Ecto neural progenitor cell (in vitro differentiated cells): ENCODE data around the gene KLHL33.

Source experiments
- DNase-seq: peaks from one replicate; pipeline ENCODE4 v3.0.0-alpha.2; 2018; ENCODE audit warnings: low spot score

Gene KLHL33, protein sequence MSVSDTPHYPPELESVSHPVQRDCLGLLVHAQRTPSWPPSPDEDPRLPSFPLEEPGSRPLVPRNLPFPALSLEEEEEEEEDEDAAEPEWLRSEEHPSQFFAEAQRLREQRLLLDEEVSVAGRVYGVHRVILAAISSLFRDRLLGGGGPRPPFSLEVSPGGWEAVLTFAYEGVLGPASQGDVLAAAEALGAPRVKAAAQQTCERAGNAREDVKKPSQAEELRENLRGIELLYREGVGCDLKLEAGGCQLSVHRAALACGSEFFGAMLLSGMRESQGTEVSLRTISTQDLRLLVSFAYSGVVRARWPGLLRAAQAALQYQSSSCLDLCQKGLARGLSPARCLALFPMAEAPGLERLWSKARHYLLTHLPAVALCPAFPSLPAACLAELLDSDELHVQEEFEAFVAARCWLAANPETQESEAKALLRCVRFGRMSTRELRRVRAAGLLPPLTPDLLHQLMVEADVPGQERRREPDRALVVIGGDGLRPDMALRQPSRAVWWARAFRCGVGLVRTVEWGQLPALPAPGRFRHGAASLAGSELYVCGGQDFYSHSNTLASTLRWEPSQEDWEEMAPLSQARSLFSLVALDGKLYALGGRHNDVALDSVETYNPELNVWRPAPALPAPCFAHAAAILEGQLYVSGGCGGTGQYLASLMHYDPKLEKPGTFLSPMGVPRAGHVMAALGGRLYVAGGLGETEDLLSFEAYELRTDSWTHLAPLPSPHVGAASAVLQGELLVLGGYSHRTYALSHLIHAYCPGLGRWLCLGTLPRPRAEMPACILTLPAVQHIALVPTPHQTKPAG

DNA sequence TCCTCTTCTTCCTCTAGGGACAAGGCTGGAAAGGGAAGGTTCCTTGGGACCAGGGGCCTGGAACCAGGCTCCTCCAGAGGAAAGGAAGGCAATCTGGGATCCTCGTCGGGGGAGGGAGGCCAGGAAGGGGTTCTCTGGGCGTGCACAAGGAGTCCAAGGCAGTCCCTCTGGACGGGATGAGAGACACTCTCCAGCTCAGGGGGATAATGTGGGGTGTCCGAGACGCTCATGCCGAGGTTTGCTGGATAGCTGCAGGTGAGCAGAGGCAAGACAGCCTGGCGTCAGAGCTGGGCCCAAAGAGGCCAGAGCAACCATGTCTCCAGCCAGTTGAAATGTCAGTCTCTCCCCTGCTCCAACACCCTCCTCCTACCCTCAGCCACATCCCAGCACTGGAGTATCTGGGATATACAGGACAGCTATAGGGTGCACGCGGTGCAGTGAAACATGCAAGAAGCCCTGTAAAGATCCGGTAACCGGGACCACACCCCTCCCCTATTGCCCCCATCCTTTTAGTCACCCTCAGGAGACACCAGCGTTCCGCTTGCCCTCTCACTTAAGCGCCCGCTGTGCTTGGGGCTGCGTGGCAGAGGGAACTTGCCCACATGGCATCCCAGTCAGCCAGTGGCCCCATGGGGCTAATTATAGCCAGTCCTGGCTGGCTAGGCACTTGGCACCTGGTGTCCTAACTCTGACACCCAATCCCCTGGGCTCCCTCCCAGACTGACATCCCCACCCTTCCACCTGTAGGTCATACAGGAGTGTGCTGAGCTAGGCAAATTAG, at the start of gene KLHL33:
Gene KLHL33, minus strand, starts transcription at position 585 of the 781 bp plus-strand sequence. Its CDS starts 355 bp downstream, at position 230.
- DNase-seq, result no peak

DNA sequence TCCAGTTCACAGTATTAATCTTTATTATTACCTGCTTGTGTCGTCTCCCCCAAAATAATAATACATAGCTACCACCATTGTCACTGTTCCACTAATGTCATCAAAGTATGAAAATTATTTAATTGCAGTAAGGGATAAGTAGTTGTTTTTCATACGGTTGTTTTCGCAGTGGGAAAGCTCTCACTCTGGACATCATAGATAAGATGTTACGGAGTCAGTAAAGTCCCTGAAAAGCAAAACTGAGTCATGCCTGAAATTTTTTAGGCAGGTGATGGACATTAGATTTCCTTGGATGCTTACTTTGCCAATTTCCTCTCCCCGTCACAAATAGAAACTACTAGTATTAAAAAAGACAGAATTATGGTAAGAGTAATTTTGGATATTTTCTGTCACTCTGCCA, 46.4 kb upstream of the KLHL33 start:
- no peak for DNase-seq

GRCh38 chr14:20478894-20479293, 42.9 kb upstream of the KLHL33 start:
- no peak for DNase-seq

- no peak for DNase-seq
Observed at GRCh38 chr14:20477211-20477876, 41.4 kb upstream of the KLHL33 start.

GRCh38 chr14:20476776-20477175, 40.8 kb upstream of the KLHL33 start:
- DNase-seq, result no peak

DNA sequence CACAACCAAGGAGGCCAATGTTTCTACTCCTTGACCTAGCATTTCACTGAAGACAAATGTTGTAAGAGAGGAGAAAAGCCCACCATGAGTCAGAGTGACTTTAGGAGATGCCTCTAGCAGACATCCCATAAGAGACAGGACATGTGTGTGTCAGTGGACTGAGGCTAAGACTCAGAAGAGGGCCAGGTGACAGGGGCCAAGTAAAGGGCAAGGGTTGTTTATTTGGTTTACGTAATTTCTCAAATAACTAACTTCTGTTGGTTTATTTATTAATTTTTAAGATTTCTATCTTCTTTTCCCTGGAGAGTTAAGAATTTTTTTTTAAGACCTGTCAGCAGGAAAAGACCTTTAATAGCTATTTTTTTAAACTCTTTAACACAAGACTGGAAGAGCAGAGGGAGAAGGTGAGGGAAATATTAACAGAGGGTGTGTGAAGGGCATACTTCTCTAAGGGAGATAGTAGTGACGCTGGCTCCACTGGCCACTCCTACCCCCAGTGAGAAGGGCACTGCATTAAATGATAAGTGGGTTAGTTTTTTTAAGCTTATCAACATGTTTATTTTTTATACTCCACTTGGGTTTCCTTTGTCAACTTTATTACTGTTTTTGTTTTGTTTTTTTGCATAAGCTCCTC, 36.7 kb upstream of the KLHL33 start:
- no peak for DNase-seq

DNA sequence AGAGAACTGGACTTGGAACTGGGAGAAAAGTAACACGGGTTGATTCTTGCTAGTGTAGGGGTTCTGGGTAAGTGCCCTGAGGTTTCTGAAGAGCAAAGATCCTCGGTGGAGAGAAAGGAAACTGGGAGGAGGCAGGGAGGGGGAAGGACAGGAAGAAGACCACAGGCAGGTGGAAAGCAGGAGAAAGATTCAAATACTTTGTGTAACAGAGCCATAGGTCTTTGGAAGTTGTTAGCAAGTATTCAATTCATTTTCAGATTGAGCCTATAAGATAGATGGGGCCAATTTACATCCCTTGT, 34.6 kb upstream of the KLHL33 start:
- DNase-seq, result no peak

- peak; percentile 53 for DNase-seq
Observed at GRCh38 chr14:20469890-20470602, 34.1 kb upstream of the KLHL33 start.

DNA sequence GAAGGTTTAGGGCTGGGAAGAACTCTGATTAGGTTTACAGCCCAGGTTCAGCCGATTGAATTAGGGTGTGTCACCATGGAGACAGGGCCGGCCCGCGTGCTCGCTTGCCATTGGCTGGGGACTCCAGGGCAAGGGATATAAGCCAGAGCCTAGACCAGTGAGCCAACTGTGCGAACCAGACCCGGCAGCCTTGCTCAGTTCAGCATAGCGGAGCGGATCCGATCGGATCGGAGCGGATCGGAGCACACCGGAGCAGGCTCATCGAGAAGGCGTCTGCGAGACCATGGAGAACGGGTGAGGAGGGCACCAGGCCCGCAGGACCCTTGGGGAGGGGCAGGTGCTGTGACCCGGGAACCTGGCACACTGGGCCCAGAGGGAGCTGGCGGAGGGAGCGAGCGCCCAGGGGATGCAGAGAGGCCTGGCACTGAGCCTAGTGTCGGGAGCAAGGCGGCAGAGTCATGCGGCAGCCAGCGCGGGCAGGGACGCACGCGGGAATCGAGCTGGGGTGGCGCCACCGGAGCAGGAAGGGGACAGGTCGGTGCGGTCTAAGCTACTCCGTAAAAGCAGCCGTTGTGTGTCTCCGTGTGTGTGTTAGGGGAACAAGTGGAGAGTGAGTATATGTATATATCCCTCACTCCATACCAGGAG, 33.4 kb upstream of the KLHL33 start, which contains the start of gene PNP:
Gene PNP, plus strand, starts transcription at position 165 of the 648 bp plus-strand sequence. Its CDS starts 119 bp downstream, at position 284.
- peak; percentile 96 for DNase-seq

DNA sequence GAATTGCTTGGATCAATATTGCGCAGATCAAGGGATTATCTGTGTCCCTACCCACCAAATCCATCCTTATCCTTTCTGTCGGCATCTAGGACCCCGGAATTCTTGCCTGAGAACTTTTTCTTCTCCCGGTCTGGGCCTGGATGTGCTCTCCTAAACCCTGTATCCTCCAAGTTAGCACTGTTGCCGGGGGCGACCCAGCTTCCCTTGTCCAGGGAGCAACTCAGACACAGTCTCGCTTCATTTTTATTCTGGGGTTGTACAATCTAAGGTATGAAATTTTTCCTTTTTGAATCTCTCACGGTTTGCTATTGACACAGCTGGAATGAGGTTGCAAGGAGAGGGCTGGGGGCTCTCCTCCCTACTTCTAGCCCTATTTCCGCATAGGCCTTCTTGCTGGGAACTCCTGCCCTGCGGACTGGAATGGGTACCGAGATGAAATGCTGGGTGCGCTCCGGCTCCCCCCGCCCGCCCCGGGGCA, 32.8 kb upstream of the KLHL33 start:
- DNase-seq, result no peak

GRCh38 chr14:20461225-20462141, 25.5 kb upstream of the KLHL33 start, which contains the start of gene PIP4P1:
Gene PIP4P1 (minus strand): TSS chr14:20461434. CDS start chr14:20461325, 109 bp downstream.
- DNase-seq, result peak; percentile 98

- no peak for DNase-seq
Observed at GRCh38 chr14:20460458-20461224, 24.7 kb upstream of the KLHL33 start.

- DNase-seq, result no peak
Observed at GRCh38 chr14:20458031-20458789, 22.2 kb upstream of the KLHL33 start.

DNA sequence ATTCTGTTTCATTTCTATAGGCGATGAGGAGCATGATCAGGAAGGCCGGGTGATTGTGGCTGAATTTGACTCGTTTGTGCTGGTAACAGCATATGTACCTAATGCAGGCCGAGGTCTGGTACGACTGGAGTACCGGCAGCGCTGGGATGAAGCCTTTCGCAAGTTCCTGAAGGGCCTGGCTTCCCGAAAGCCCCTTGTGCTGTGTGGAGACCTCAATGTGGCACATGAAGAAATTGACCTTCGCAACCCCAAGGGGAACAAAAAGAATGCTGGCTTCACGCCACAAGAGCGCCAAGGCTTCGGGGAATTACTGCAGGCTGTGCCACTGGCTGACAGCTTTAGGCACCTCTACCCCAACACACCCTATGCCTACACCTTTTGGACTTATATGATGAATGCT, 21.0 kb upstream of the KLHL33 start:
- DNase-seq, result no peak

GRCh38 chr14:20455355-20456300, 19.7 kb upstream of the KLHL33 start:
- DNase-seq, result no peak
